Loucy (cell line): ENCODE measurements around the gene TMEM132A.

ENCODE experiments used
- CTCF ChIP-seq: fragments of 200-600 bp; sonication (generic); conservative IDR thresholded peaks from 2 replicates; pipeline ENCODE4 v1.5.1; 2014; ENCODE audit warnings: mild to moderate bottlenecking, antibody characterized with exemption, low read length
- EZH2phosphoT487 ChIP-seq: fragments of 200-600 bp; IDR thresholded peaks from 2 replicates; pipeline ENCODE4 v1.6.1; 2018; ENCODE audit warnings: antibody characterized with exemption, mild to moderate bottlenecking, moderate library complexity, borderline replicate concordance

GRCh38 chr11:60918251-60918938, 5.9 kb upstream of the TMEM132A start:
- TF ChIP-seq EZH2phosphoT487 (no peak), CTCF (no peak)
